ENCODE data around the gene TMEM94. TPM values are rescaled to one million over a fixed set of nuclear protein-coding genes. Genes with fewer than 3 reads are reported as not detected.

TMEM94 gene
- total and polyA plus RNA-seq, 2 of the 13 experiments (the other 11 are each of a cell fraction or from before 2014, with no cell fraction given) = 32.6 to 134 TPM

- TF ChIP-seq ZNF782 (CRISPR knock-in tag; IDR thresholded peaks at IDR 0.05; ENCODE audit: borderline replicate concordance) = peak; percentile 47; the same call in 1 of the 2 replicates
- peak; percentile 32; the same call in 1 of the 2 replicates for TF ChIP-seq ZSCAN21 (CRISPR knock-in tag; IDR thresholded peaks at IDR 0.05; ENCODE audit: borderline replicate concordance)
- TF ChIP-seq ZNF138 (CRISPR knock-in tag; IDR thresholded peaks at IDR 0.05; ENCODE audit: low read depth) = 0 out of 2 replicates have a peak, but pooled peaks have one; percentile 63
- peak; percentile 71 for TF ChIP-seq JUN (CRISPR knock-in tag; IDR thresholded peaks at IDR 0.05)
- 0 out of 2 replicates have a peak, but pooled peaks have one; percentile 11 for TF ChIP-seq ZZZ3 (CRISPR knock-in tag; IDR thresholded peaks at IDR 0.05; ENCODE audit: borderline replicate concordance)
- no peak for TF ChIP-seq CREB3 (CRISPR knock-in tag; IDR thresholded peaks at IDR 0.05)
- TF ChIP-seq GATAD1 (CRISPR knock-in tag; IDR thresholded peaks at IDR 0.05) = no peak; the same call in 1 of the 2 replicates
- TF ChIP-seq ZBTB46 (CRISPR knock-in tag; IDR thresholded peaks at IDR 0.05; ENCODE audit: borderline replicate concordance) = 0 out of 2 replicates have a peak, but pooled peaks have one; percentile 57
- TF ChIP-seq YY1 (IDR thresholded peaks at IDR 0.05; ENCODE audit: insufficient read depth, insufficient replicate concordance, low read depth, low read length) = no peak
- TF ChIP-seq, protein P1, sequence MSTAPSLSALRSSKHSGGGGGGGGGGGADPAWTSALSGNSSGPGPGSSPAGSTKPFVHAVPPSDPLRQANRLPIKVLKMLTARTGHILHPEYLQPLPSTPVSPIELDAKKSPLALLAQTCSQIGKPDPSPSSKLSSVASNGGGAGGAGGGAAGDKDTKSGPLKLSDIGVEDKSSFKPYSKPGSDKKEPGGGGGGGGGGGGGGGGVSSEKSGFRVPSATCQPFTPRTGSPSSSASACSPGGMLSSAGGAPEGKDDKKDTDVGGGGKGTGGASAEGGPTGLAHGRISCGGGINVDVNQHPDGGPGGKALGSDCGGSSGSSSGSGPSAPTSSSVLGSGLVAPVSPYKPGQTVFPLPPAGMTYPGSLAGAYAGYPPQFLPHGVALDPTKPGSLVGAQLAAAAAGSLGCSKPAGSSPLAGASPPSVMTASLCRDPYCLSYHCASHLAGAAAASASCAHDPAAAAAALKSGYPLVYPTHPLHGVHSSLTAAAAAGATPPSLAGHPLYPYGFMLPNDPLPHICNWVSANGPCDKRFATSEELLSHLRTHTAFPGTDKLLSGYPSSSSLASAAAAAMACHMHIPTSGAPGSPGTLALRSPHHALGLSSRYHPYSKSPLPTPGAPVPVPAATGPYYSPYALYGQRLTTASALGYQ (CRISPR knock-in tag; IDR thresholded peaks at IDR 0.05) = 0 out of 2 replicates have a peak, but pooled peaks have one; percentile 18
- peak; percentile 18 for TF ChIP-seq HNRNPLL (IDR thresholded peaks at IDR 0.05; ENCODE audit: low read depth, low read length, poor library complexity, severe bottlenecking)
- TF ChIP-seq ZNF30 (CRISPR knock-in tag; IDR thresholded peaks at IDR 0.05) = no peak
- no peak for TF ChIP-seq SRSF9 (IDR thresholded peaks at IDR 0.05; ENCODE audit: borderline replicate concordance, insufficient read depth, low read depth, low read length, poor library complexity, severe bottlenecking)
- TF ChIP-seq, protein P2, sequence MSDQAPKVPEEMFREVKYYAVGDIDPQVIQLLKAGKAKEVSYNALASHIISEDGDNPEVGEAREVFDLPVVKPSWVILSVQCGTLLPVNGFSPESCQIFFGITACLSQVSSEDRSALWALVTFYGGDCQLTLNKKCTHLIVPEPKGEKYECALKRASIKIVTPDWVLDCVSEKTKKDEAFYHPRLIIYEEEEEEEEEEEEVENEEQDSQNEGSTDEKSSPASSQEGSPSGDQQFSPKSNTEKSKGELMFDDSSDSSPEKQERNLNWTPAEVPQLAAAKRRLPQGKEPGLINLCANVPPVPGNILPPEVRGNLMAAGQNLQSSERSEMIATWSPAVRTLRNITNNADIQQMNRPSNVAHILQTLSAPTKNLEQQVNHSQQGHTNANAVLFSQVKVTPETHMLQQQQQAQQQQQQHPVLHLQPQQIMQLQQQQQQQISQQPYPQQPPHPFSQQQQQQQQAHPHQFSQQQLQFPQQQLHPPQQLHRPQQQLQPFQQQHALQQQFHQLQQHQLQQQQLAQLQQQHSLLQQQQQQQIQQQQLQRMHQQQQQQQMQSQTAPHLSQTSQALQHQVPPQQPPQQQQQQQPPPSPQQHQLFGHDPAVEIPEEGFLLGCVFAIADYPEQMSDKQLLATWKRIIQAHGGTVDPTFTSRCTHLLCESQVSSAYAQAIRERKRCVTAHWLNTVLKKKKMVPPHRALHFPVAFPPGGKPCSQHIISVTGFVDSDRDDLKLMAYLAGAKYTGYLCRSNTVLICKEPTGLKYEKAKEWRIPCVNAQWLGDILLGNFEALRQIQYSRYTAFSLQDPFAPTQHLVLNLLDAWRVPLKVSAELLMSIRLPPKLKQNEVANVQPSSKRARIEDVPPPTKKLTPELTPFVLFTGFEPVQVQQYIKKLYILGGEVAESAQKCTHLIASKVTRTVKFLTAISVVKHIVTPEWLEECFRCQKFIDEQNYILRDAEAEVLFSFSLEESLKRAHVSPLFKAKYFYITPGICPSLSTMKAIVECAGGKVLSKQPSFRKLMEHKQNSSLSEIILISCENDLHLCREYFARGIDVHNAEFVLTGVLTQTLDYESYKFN (CRISPR knock-in tag; conservative IDR thresholded peaks at IDR 0.05) = 0 out of 2 replicates have a peak, but pooled peaks have one; percentile 15
- TF ChIP-seq ZNF501 (CRISPR knock-in tag; IDR thresholded peaks at IDR 0.05) = no peak
- 0 out of 2 replicates have a peak, but pooled peaks have one; percentile 30 for TF ChIP-seq PCBP1 (IDR thresholded peaks at IDR 0.05; ENCODE audit: borderline replicate concordance, low read depth, low read length)
- TF ChIP-seq HOXA3 (CRISPR knock-in tag; IDR thresholded peaks at IDR 0.05) = 0 out of 2 replicates have a peak, but pooled peaks have one; percentile 46
- no peak for TF ChIP-seq ZNF790 (CRISPR knock-in tag; IDR thresholded peaks at IDR 0.05; ENCODE audit: borderline replicate concordance)
- 0 out of 2 replicates have a peak, but pooled peaks have one; percentile 15 for TF ChIP-seq SP5 (CRISPR knock-in tag; IDR thresholded peaks at IDR 0.05; ENCODE audit: borderline replicate concordance, low read depth)
- no peak for TF ChIP-seq CAMTA2 (CRISPR knock-in tag; IDR thresholded peaks at IDR 0.05; ENCODE audit: borderline replicate concordance)
Measured at GRCh38 chr17:75514299-75514918, 58.0 kb downstream of the TMEM94 start (continued).

Data from HepG2 (cell line).